GM18511 (cell line): ENCODE results near the gene TMPRSS3.

Experiments
- ATAC-seq: cut with Tn5 transposase; IDR thresholded peaks from one replicate; pipeline ENCODE4 v1.9.1; 2021; ENCODE audit warnings: mild to moderate bottlenecking, moderate library complexity; ENCODE audit not compliant: unreplicated experiment

The TMPRSS3 gene

GRCh38 chr21:42395905-42396651 lies at the start of gene TMPRSS3:
TSS of gene TMPRSS3 (minus strand) at chr21:42396052. CDS start at chr21:42395417, 635 bp downstream.
- ATAC-seq = no peak

GRCh38 chr21:42445311-42445710 lies 49.5 kb upstream of the TMPRSS3 start:
- ATAC-seq = no peak

- no peak for ATAC-seq
These were observed 48.9 kb upstream of the TMPRSS3 start for GRCh38 chr21:42444745-42445059.

GRCh38 chr21:42443876-42444744 lies 48.3 kb upstream of the TMPRSS3 start:
- no peak for ATAC-seq

- ATAC-seq = no peak
These were observed 47.4 kb upstream of the TMPRSS3 start for GRCh38 chr21:42443181-42443785.

- no peak for ATAC-seq
These were observed 46.1 kb upstream of the TMPRSS3 start for GRCh38 chr21:42441963-42442362.

- peak; percentile 72 for ATAC-seq
These were observed 44.4 kb upstream of the TMPRSS3 start for GRCh38 chr21:42440187-42440792.

GRCh38 chr21:42439284-42440186 lies 43.7 kb upstream of the TMPRSS3 start:
- ATAC-seq = no peak

GRCh38 chr21:42438316-42439205 lies 42.7 kb upstream of the TMPRSS3 start:
- no peak for ATAC-seq

GRCh38 chr21:42437786-42438185 lies 41.9 kb upstream of the TMPRSS3 start:
- no peak for ATAC-seq

GRCh38 chr21:42436914-42437313 lies 41.1 kb upstream of the TMPRSS3 start:
- no peak for ATAC-seq

- ATAC-seq = no peak
These were observed 40.0 kb upstream of the TMPRSS3 start for GRCh38 chr21:42435833-42436232.

GRCh38 chr21:42435401-42435800 lies 39.5 kb upstream of the TMPRSS3 start:
- ATAC-seq = no peak

- ATAC-seq = no peak
These were observed 39.0 kb upstream of the TMPRSS3 start for GRCh38 chr21:42434884-42435283.

GRCh38 chr21:42433946-42434551 lies 38.2 kb upstream of the TMPRSS3 start:
- ATAC-seq = no peak

- no peak for ATAC-seq
These were observed 36.8 kb upstream of the TMPRSS3 start for GRCh38 chr21:42432695-42433094.

GRCh38 chr21:42431196-42431595 lies 35.3 kb upstream of the TMPRSS3 start:
- no peak for ATAC-seq

- ATAC-seq = no peak
These were observed 34.7 kb upstream of the TMPRSS3 start for GRCh38 chr21:42430521-42430920.

- ATAC-seq = no peak
These were observed 34.0 kb upstream of the TMPRSS3 start for GRCh38 chr21:42429856-42430255.
